ENCODE measurements around the gene KRTAP10-3.
"Not testable (repeated sequence)": the region's sequence is repeated elsewhere in the genome, so short reads cannot be mapped to it uniquely, and the experiment has no call there.

KRTAP10-3 gene

GRCh38 chr21:44567481-44568171, 9.0 kb upstream of the KRTAP10-3 start:
- Histone ChIP-seq H3K9me3 (ENCODE audit: control insufficient read depth, insufficient read depth, low read length) (no peaks in the 10 kb centered on the region), H3K36me3 (ENCODE audit: control insufficient read depth, insufficient read depth, low read length) (no peaks in the 10 kb centered on the region), H3K27me3 (ENCODE audit: control insufficient read depth, insufficient read depth, low read length) (no peaks in the 10 kb centered on the region), H3K9ac (ENCODE audit: low read depth, low read length) (no peak overlapping the region), H3K27ac (ENCODE audit: low read depth, low read length) (no peak overlapping the region), H3K4me3 (ENCODE audit: low read depth, low read length) (no peak overlapping the region), H3K4me1 (ENCODE audit: control insufficient read depth, insufficient read depth, low read length) (no peaks in the 10 kb centered on the region)

- Histone ChIP-seq H3K4me3 (ENCODE audit: low read depth, low read length) (no peak overlapping the region), H3K27me3 (ENCODE audit: control insufficient read depth, insufficient read depth, low read length) (no peaks in the 10 kb centered on the region), H3K9me3 (ENCODE audit: control insufficient read depth, insufficient read depth, low read length) (no peaks in the 10 kb centered on the region), H3K27ac (ENCODE audit: low read depth, low read length) (no peak overlapping the region), H3K9ac (ENCODE audit: low read depth, low read length) (no peak overlapping the region), H3K4me1 (ENCODE audit: control insufficient read depth, insufficient read depth, low read length) (no peaks in the 10 kb centered on the region), H3K36me3 (ENCODE audit: control insufficient read depth, insufficient read depth, low read length) (no peaks in the 10 kb centered on the region)
Measured at GRCh38 chr21:44566403-44566802, 7.8 kb upstream of the KRTAP10-3 start.

GRCh38 chr21:44564886-44565598, 6.4 kb upstream of the KRTAP10-3 start:
- Histone ChIP-seq H3K9ac (ENCODE audit: low read depth, low read length) (no peak overlapping the region), H3K27ac (ENCODE audit: low read depth, low read length) (no peak overlapping the region)

GRCh38 chr21:44564099-44564498, 5.5 kb upstream of the KRTAP10-3 start:
- no peaks in the 10 kb centered on the region for H3K36me3 ChIP-seq (ENCODE audit: control insufficient read depth, insufficient read depth, low read length)
- H3K27ac ChIP-seq (ENCODE audit: low read depth, low read length): no peak overlapping the region
- no peaks in the 10 kb centered on the region for H3K27me3 ChIP-seq (ENCODE audit: control insufficient read depth, insufficient read depth, low read length)
- H3K4me1 ChIP-seq (ENCODE audit: control insufficient read depth, insufficient read depth, low read length): no peaks in the 10 kb centered on the region
- no peaks in the 10 kb centered on the region for H3K9me3 ChIP-seq (ENCODE audit: control insufficient read depth, insufficient read depth, low read length)
- no peak overlapping the region for H3K4me3 ChIP-seq (ENCODE audit: low read depth, low read length)
- H3K9ac ChIP-seq (ENCODE audit: low read depth, low read length): no peak overlapping the region

More at GRCh38 chr21:44564886-44565598, 6.4 kb upstream of the KRTAP10-3 start:
- Histone ChIP-seq H3K9me3 (ENCODE audit: control insufficient read depth, insufficient read depth, low read length) (no peaks in the 10 kb centered on the region), H3K27me3 (ENCODE audit: control insufficient read depth, insufficient read depth, low read length) (no peaks in the 10 kb centered on the region), H3K4me1 (ENCODE audit: control insufficient read depth, insufficient read depth, low read length) (no peaks in the 10 kb centered on the region), H3K36me3 (ENCODE audit: control insufficient read depth, insufficient read depth, low read length) (no peaks in the 10 kb centered on the region), H3K4me3 (ENCODE audit: low read depth, low read length) (no peak overlapping the region)

GRCh38 chr21:44558329-44558675, 293 bp downstream of the KRTAP10-3 start:
- not testable (repeated sequence) for H3K4me3 ChIP-seq (ENCODE audit: low read depth, low read length); H3K9ac ChIP-seq (ENCODE audit: low read depth, low read length); H3K4me1 ChIP-seq (ENCODE audit: control insufficient read depth, insufficient read depth, low read length); H3K36me3 ChIP-seq (ENCODE audit: control insufficient read depth, insufficient read depth, low read length); H3K27me3 ChIP-seq (ENCODE audit: control insufficient read depth, insufficient read depth, low read length); H3K27ac ChIP-seq (ENCODE audit: low read depth, low read length); H3K9me3 ChIP-seq (ENCODE audit: control insufficient read depth, insufficient read depth, low read length)

- Histone ChIP-seq H3K27me3 (ENCODE audit: control insufficient read depth, insufficient read depth, low read length) (no peaks in the 10 kb centered on the region), H3K4me3 (ENCODE audit: low read depth, low read length) (no peak overlapping the region), H3K27ac (ENCODE audit: low read depth, low read length) (no peak overlapping the region), H3K9ac (ENCODE audit: low read depth, low read length) (no peak overlapping the region), H3K4me1 (ENCODE audit: control insufficient read depth, insufficient read depth, low read length) (0 out of 2 replicates have a peak, but pooled peaks cover 2% of the 10 kb centered on the region), H3K36me3 (ENCODE audit: control insufficient read depth, insufficient read depth, low read length) (no peaks in the 10 kb centered on the region), H3K9me3 (ENCODE audit: control insufficient read depth, insufficient read depth, low read length) (no peaks in the 10 kb centered on the region)
Measured at GRCh38 chr21:44557491-44558328, 885 bp downstream of the KRTAP10-3 start.

- no peak overlapping the region for H3K27ac ChIP-seq (ENCODE audit: low read depth, low read length)
- no peaks in the 10 kb centered on the region for H3K36me3 ChIP-seq (ENCODE audit: control insufficient read depth, insufficient read depth, low read length)
- H3K27me3 ChIP-seq (ENCODE audit: control insufficient read depth, insufficient read depth, low read length): no peaks in the 10 kb centered on the region
- H3K9ac ChIP-seq (ENCODE audit: low read depth, low read length): no peak overlapping the region
- H3K9me3 ChIP-seq (ENCODE audit: control insufficient read depth, insufficient read depth, low read length): no peaks in the 10 kb centered on the region
- 0 out of 2 replicates have a peak, but pooled peaks cover 3% of the 10 kb centered on the region for H3K4me1 ChIP-seq (ENCODE audit: control insufficient read depth, insufficient read depth, low read length)
- no peak overlapping the region for H3K4me3 ChIP-seq (ENCODE audit: low read depth, low read length)
Measured at GRCh38 chr21:44556879-44557278, 1.7 kb downstream of the KRTAP10-3 start.

GRCh38 chr21:44555200-44555875, 3.3 kb downstream of the KRTAP10-3 start:
- Histone ChIP-seq H3K9me3 (ENCODE audit: control insufficient read depth, insufficient read depth, low read length) (no peaks in the 10 kb centered on the region), H3K27ac (ENCODE audit: low read depth, low read length) (no peak overlapping the region), H3K4me3 (ENCODE audit: low read depth, low read length) (no peak overlapping the region), H3K36me3 (ENCODE audit: control insufficient read depth, insufficient read depth, low read length) (no peaks in the 10 kb centered on the region), H3K27me3 (ENCODE audit: control insufficient read depth, insufficient read depth, low read length) (no peaks in the 10 kb centered on the region), H3K9ac (ENCODE audit: low read depth, low read length) (no peak overlapping the region), H3K4me1 (ENCODE audit: control insufficient read depth, insufficient read depth, low read length) (0 out of 2 replicates have a peak, but pooled peaks cover 3% of the 10 kb centered on the region)

- H3K27ac ChIP-seq (ENCODE audit: low read depth, low read length): no peak overlapping the region
- peaks cover 21% of the 10 kb centered on the region for H3K4me1 ChIP-seq (ENCODE audit: control insufficient read depth, insufficient read depth, low read length)
- H3K9me3 ChIP-seq (ENCODE audit: control insufficient read depth, insufficient read depth, low read length): no peaks in the 10 kb centered on the region
- no peak overlapping the region for H3K9ac ChIP-seq (ENCODE audit: low read depth, low read length)
- no peaks in the 10 kb centered on the region for H3K36me3 ChIP-seq (ENCODE audit: control insufficient read depth, insufficient read depth, low read length)
- no peaks in the 10 kb centered on the region for H3K27me3 ChIP-seq (ENCODE audit: control insufficient read depth, insufficient read depth, low read length)
- H3K4me3 ChIP-seq (ENCODE audit: low read depth, low read length): no peak overlapping the region
Measured at GRCh38 chr21:44552681-44553080, 5.9 kb downstream of the KRTAP10-3 start.

GRCh38 chr21:44552136-44552535, 6.5 kb downstream of the KRTAP10-3 start:
- Histone ChIP-seq H3K27me3 (ENCODE audit: control insufficient read depth, insufficient read depth, low read length) (no peaks in the 10 kb centered on the region), H3K9me3 (ENCODE audit: control insufficient read depth, insufficient read depth, low read length) (no peaks in the 10 kb centered on the region), H3K4me1 (ENCODE audit: control insufficient read depth, insufficient read depth, low read length) (peaks cover 23% of the 10 kb centered on the region), H3K4me3 (ENCODE audit: low read depth, low read length) (no peak overlapping the region), H3K27ac (ENCODE audit: low read depth, low read length) (no peak overlapping the region), H3K9ac (ENCODE audit: low read depth, low read length) (no peak overlapping the region), H3K36me3 (ENCODE audit: control insufficient read depth, insufficient read depth, low read length) (no peaks in the 10 kb centered on the region)
